Mesodermal cell (in vitro differentiated cells): Measurements from ENCODE around the gene SLCO1A2. TPM values are rescaled to one million over a fixed set of nuclear protein-coding genes. Genes with fewer than 3 reads are reported as not detected.
"Not testable (repeated sequence)": the region's sequence is repeated elsewhere in the genome, so short reads cannot be mapped to it uniquely, and the experiment has no call there.

Experiments
- H3K27ac ChIP-seq: 2 replicates; pipeline ENCODE4 v1.7.0; 2013; ENCODE audit warnings: mild to moderate bottlenecking, low read depth, low read length, moderate library complexity; ENCODE audit not compliant: severe bottlenecking
- H3K36me3 ChIP-seq: 2 replicates; pipeline ENCODE4 v1.7.1; 2013; ENCODE audit warnings: mild to moderate bottlenecking, low read length, moderate library complexity; ENCODE audit not compliant: control insufficient read depth, insufficient read depth
- H3K4me1 ChIP-seq: one replicate; pipeline ENCODE4 v1.7.1; 2013; ENCODE audit warnings: mild to moderate bottlenecking, low read length; ENCODE audit not compliant: insufficient read depth, control insufficient read depth, poor library complexity, severe bottlenecking
- H3K4me3 ChIP-seq: 2 replicates; pipeline ENCODE4 v1.7.0; 2013; ENCODE audit warnings: low read length, control low read depth, mild to moderate bottlenecking; ENCODE audit not compliant: insufficient read depth, poor library complexity, severe bottlenecking; ENCODE audit errors: extremely low read depth
- H3K9me3 ChIP-seq: 2 replicates; pipeline ENCODE4 v1.7.1; 2013; ENCODE audit warnings: mild to moderate bottlenecking, low read length, moderate library complexity; ENCODE audit not compliant: control insufficient read depth
- WGBS, 2 experiments: methylation state at CpG; one replicate each; pipeline ENCODE4 v1.1.5; 2013; ENCODE audit warnings: missing lambda C conversion rate in 2 of 2; ENCODE audit not compliant: insufficient coverage in 2 of 2; 5-methylcytosine and 5-hydroxymethylcytosine counted together
- polyA plus RNA-seq, 2 experiments: library from polyadenylated mRNA; stranded (reverse); fragments of 50-300 nt; gene quantifications; one replicate each; pipeline ENCODE4 v1.2.3, GENCODE V29; 2013

SLCO1A2 gene, protein sequence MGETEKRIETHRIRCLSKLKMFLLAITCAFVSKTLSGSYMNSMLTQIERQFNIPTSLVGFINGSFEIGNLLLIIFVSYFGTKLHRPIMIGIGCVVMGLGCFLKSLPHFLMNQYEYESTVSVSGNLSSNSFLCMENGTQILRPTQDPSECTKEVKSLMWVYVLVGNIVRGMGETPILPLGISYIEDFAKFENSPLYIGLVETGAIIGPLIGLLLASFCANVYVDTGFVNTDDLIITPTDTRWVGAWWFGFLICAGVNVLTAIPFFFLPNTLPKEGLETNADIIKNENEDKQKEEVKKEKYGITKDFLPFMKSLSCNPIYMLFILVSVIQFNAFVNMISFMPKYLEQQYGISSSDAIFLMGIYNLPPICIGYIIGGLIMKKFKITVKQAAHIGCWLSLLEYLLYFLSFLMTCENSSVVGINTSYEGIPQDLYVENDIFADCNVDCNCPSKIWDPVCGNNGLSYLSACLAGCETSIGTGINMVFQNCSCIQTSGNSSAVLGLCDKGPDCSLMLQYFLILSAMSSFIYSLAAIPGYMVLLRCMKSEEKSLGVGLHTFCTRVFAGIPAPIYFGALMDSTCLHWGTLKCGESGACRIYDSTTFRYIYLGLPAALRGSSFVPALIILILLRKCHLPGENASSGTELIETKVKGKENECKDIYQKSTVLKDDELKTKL
- 1.6 TPM for polyA plus RNA-seq (2013, experiment 1 of 2)
- polyA plus RNA-seq (2013, experiment 2 of 2), result 1.4 TPM

DNA sequence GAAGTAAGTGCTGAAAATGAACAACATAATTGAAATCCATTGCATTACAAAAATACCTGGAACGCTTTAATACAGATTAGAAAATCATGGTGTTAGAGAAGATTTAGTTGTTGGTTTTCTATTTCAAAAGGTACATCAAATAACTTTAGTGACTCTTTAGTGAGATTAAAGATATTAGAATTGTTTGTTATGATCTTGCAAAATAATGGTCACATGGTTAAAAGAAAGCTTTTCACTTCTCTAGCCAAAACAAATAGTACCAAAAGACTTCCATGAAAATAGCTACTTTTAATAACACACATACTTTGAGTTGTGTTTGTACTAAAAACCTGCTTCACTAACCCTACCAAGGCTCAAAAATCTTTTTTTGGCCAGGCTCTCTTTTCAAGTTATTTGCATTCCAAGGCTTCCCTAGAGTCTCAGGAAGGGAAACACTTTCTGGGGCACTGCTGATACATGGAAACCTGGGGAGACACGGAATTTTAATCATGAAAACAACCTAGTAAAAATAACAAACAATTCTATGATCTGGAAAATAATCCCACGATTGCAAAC, at the start of gene SLCO1A2:
Gene SLCO1A2, minus strand, starts transcription at position 147 of the 555 bp plus-strand sequence. CDS start 270 bp downstream, outside the sequence.
- H3K36me3 ChIP-seq, result no peaks in the 10 kb centered on the region
- no peak within 1 kb of the TSS for H3K27ac ChIP-seq
- WGBS, 2 experiments, result no CpG with 5 or more reads among the region's 3 CpGs
- no peaks in the 10 kb centered on the region for H3K4me1 ChIP-seq
- no peak within 1 kb of the TSS for H3K4me3 ChIP-seq
- H3K9me3 ChIP-seq, result peaks cover 13% of the 10 kb centered on the region

DNA sequence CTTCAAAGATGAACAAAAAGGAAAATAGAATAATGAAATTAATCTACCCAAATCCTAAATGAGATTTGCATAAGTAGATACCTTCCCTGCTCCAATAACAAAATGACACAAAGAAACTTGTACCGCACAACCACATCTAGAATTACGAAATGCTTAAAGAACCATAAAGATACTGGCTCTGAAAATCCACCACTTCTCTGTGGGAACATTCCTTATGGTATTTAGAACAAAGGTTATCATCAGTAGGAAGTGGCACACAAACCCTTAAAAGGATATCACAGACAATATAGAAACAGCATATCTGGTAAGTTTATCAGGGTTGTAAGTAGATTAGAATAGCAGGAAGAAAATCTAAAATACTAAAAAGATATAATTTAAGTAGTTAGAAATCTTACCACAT, 49.5 kb upstream of the SLCO1A2 start:
- 80% methylated on average over 1 of the region's 2 CpGs; no CpG with 5 or more reads in 1 of the 2 experiments for WGBS, 2 experiments

DNA sequence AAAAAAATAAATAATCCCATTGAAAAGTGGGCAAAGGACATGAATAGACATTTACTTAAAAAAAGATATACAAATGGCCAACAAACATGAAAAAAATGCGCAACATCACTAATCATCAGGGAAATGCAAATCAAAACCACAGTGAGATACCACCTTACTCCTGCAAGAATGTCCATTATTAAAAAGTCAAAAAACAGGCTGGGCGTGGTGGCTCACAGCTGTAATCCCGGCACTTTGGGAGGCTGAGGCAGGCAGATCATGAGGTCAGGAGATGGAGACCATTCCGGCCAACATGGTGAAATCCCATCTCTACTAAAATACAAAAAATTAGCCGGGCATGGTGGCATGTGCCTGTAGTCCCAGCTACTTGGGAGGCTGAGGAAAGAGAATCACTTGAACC, 46.6 kb upstream of the SLCO1A2 start:
- WGBS, 2 experiments, result 100% methylated on average over 4 of the region's 5 CpGs; no CpG with 5 or more reads in 1 of the 2 experiments
- H3K9me3 ChIP-seq, H3K4me3 ChIP-seq, H3K36me3 ChIP-seq, H3K4me1 ChIP-seq, H3K27ac ChIP-seq: not testable (repeated sequence)

More for the DNA sequence above, 49.5 kb upstream of the SLCO1A2 start:
- Histone ChIP-seq H3K4me3 (no peak overlapping the region), H3K9me3 (no peaks in the 10 kb centered on the region), H3K36me3 (no peaks in the 10 kb centered on the region), H3K27ac (no peak overlapping the region), H3K4me1 (no peaks in the 10 kb centered on the region)

DNA sequence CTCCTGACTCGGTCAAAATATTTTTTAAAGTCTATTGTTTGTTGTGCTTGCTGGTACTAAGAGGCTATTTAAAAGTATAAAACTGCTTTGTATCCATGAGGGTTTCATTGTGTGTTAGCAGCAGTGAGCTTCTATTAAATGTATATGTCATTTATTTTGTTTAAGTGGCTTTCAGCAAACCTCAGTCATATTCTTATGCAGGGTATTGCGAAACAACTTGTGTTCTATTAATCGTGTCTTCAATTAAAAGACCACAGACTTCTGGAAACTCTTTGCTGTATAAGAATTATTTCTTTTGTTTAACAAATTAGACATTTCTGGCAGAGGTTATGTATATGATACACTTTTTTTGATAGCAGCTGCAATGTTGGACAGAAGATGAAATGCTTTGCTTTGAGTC, 44.5 kb upstream of the SLCO1A2 start:
- Histone ChIP-seq H3K9me3 (no peaks in the 10 kb centered on the region), H3K27ac (no peak overlapping the region), H3K4me3 (no peak overlapping the region), H3K4me1 (no peaks in the 10 kb centered on the region), H3K36me3 (no peaks in the 10 kb centered on the region)
- 88% methylated on average over 1 of the region's 3 CpGs; no CpG with 5 or more reads in 1 of the 2 experiments for WGBS, 2 experiments

DNA sequence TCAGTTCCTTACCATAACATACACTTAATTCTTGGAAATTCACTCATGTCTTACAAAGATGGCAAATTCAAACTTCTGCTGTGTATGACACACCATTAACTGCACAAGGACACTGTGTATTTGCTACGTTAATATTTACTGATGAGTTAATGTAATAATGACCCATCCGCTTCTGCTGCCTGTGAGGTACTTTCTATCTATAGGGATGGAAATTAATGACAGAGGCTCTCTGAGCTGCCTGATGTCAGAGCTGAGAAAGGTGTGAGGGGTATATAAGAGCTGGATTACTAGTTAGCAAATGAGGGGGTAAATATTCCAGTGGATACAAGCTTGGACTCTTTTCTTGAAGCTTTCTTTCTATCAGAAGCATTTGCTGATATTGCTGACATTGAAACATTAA, 37.9 kb upstream of the SLCO1A2 start, which contains the start of gene IAPP:
Gene IAPP, plus strand, starts transcription at position 301 of the 400 bp plus-strand sequence. CDS start 450 bp downstream, outside the sequence.
- Histone ChIP-seq H3K27ac (no peak within 1 kb of the TSS), H3K4me1 (no peaks in the 10 kb centered on the region), H3K9me3 (no peaks in the 10 kb centered on the region), H3K36me3 (no peaks in the 10 kb centered on the region), H3K4me3 (no peak within 1 kb of the TSS)
- 89 to 100% methylated on average over 1 to 2 of the region's 2 CpGs for WGBS, 2 experiments

DNA sequence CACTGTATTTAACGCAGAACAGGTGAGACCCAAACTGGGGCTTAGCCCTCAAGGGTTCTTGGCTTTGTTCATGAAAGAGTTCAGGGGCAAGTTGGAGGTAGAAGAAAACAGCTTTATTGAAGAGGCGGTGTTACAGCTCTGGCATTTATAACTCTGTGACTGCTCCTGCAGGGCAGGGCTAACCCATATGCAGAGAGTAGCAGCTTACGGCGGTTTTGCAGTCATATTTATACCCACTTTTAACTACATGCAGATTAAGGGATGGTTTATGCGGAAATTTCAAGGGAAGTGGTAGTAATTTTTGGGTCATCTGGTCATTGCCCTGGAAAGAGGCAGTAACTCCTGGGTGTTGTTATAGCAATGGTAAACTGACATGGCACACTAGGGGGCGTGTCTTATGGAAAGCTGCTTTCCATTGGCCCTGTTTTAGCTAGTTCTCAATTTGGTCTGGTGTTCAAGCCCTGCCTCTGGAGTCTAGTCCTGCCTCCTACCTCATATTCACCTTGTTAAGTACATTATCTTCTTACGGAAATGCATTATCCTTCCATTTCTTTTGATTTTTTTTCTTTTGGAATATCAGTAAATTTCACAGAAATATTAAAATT, 36.2 kb upstream of the SLCO1A2 start:
- 90 to 91% methylated on average over 3 of the region's 7 CpGs for whole genome bisulfite sequencing, 2 experiments
- Histone ChIP-seq H3K4me1 (no peaks in the 10 kb centered on the region), H3K27ac (no peak overlapping the region)

DNA sequence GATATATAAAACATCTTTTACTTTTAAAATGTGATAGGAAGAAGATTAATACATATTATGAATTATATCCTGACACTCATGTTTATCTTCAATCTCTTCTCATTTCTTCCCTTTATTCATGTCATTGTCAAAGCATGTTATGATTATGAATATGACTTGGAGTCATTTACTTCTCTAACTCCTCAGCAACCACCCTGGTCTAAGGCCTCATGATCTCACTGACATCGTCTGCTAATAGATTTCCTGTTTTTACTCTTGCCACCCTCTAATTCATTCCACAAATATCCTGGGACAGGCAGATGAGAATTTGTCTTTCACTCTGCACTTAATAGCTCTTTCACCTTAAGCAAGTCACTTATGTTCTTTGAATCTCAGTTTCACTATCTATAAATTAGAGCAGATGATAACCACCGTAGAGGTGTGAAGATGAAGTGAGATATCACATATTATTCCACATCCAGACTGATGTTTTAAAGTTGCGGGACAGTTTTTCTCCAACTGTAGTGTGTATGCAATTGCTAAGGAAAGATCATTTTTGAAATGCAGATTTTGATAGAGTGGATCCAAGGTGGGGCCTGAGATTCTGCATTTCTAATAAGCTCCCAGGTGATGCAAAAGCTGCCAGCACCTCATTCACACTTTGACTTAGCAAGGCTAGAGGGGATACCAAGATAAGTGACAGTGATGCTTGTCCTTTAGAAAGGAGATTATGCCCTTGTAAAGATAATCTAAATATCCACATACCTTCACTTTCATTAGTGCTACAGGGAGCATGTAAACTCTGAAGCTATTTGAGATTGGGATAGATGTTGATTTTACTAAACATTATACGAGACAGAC, 34.6 kb upstream of the SLCO1A2 start:
- no peaks in the 10 kb centered on the region for H3K36me3 ChIP-seq
- no peaks in the 10 kb centered on the region for H3K9me3 ChIP-seq
- 44 to 83% methylated on average over 1 of the region's 4 CpGs for WGBS, 2 experiments
- no peak overlapping the region for H3K27ac ChIP-seq
- no peak overlapping the region for H3K4me3 ChIP-seq
- H3K4me1 ChIP-seq, result no peaks in the 10 kb centered on the region

More for the DNA sequence above, 36.2 kb upstream of the SLCO1A2 start:
- Histone ChIP-seq H3K4me3 (no peak overlapping the region), H3K36me3 (no peaks in the 10 kb centered on the region), H3K9me3 (no peaks in the 10 kb centered on the region)

DNA sequence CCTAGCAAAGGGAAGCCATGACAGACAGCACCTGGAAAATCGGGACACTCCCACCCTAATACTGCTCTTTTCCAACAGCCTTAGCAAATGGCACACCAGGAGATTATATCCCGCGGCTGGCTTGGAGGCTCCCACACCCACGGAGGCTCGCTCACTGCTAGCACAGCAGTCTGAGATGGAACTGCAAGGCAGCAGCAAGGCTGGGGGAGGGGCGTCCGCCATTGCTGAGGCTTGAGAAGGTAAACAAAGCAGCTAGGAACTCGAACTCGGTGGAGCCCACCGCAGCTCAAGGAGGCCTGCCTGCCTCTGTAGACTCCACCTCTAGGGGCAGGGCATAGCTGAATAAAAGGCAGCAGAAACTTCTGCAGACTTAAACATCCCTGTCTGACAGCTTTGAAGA, 25.9 kb upstream of the SLCO1A2 start:
- not testable (repeated sequence) for H3K9me3 ChIP-seq, H3K36me3 ChIP-seq, H3K4me3 ChIP-seq, H3K27ac ChIP-seq, H3K4me1 ChIP-seq
- WGBS, 2 experiments, result 78 to 80% methylated on average over 7 to 8 of the region's 10 CpGs

DNA sequence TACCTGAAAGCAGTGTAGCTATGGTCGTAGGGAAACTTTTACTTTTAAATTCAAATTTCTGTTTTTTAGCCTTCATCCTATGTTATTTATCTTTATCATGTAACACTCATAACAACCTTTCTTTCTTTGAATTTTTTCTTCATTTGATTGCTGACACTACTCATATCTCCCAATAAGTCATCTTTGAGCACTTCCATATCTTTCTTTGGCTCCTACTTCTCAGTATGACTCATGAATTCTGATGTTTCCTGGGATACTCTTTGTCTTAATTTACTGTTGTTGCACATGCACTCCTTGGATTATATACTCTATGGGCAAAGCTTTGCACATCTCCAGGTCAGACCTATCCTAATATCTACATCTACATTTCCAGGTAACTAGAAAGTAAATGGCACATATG, 19.9 kb upstream of the SLCO1A2 start:
- no peaks in the 10 kb centered on the region for H3K4me1 ChIP-seq
- no peak overlapping the region for H3K4me3 ChIP-seq
- WGBS, 2 experiments, result 90% methylated on average over 1 of the region's 1 CpG; no CpG with 5 or more reads in 1 of the 2 experiments
- H3K36me3 ChIP-seq, result no peaks in the 10 kb centered on the region
- no peaks in the 10 kb centered on the region for H3K9me3 ChIP-seq
- H3K27ac ChIP-seq, result no peak overlapping the region

DNA sequence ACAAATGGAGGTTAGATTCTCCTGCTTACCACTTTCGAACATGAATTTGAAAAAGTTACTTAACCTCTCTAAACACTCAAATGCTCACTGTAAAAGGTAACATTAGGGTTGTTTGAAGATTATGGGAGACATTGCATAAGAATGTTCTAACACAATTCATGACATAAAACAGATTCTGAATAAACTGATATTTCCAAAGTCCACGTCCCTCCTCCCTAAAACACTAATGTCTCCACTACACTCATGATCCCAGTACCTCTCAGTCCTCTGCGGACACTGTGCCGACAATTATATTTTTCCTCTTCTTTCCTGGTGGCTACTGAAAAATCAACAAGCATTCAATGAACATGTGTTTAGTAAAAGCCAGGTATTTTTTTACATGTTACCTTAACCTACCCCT, 19.2 kb upstream of the SLCO1A2 start:
- WGBS, 2 experiments, result 93 to 94% methylated on average over 2 to 3 of the region's 4 CpGs
- Histone ChIP-seq H3K9me3 (no peaks in the 10 kb centered on the region), H3K4me1 (no peaks in the 10 kb centered on the region), H3K27ac (no peak overlapping the region), H3K4me3 (no peak overlapping the region), H3K36me3 (no peaks in the 10 kb centered on the region)
